HepG2 (cell line): ENCODE measurements around the gene TEX22. TPM values are rescaled to one million over a fixed set of nuclear protein-coding genes. Genes with fewer than 3 reads are reported as not detected.

Source experiments
- ATAC-seq: fragments of 200-7000 bp; cut with Tn5 transposase; 3 replicates; pipeline ENCODE4 v1.9.1; 2020; ENCODE audit warnings: mild to moderate bottlenecking, moderate library complexity
- BruUV-seq: library from RNA; stranded (reverse); fragments of 400-500 nt; replicated peaks from 2 replicates; lab custom pipeline; 2021; lab: Mats Ljungman, UMichigan
- CTCF ChIA-PET: fragments of 300-600 bp; formaldehyde crosslinking; extraction: SDS; loops from one replicate; lab custom pipeline; 2021; ENCODE audit warnings: low total read pairs, inconsistent platforms, low intra/inter-chr PET ratio; lab: Yijun Ruan, JAX
- POLR2A ChIA-PET: fragments of 350-600 bp; sonication (Branson Sonifier 250); formaldehyde crosslinking; loops from one replicate; lab custom pipeline; 2020; ENCODE audit warnings: antibody characterized with exemption, inconsistent platforms; lab: Yijun Ruan, JAX
- DNase-seq: peaks from one replicate; pipeline ENCODE4 v3.0.0-alpha.2; 2015; ENCODE audit warnings: low spot score
- FAIRE-seq: peaks from 3 replicates; lab custom pipeline; 2011; peaks lifted over from hg19 to GRCh38; lab: Jason Lieb, UNC
- H2AFZ ChIP-seq: one replicate; pipeline ENCODE4 v1.6.1; 2011; ENCODE audit warnings: low read length, inconsistent platforms
- H3K27ac ChIP-seq: fragments of 300-600 bp; 3 replicates; pipeline ENCODE4 v1.8.0; 2011; ENCODE audit warnings: mixed run types, mild to moderate bottlenecking, mixed read lengths, low read length, inconsistent platforms; ENCODE audit not compliant: insufficient read depth; ENCODE audit errors: extremely low read length
- H3K27me3 ChIP-seq, 2 experiments: fragments of 200-600 bp in 1 of 2; 2 replicates in 1 of 2; 3 replicates in 1 of 2; pipeline versions ENCODE4 v1.6.0 to v1.8.0; 2011; ENCODE audit warnings: low read length in 2 of 2, mild to moderate bottlenecking in 2 of 2, moderate library complexity in 2 of 2, inconsistent platforms in 1 of 2; ENCODE audit not compliant: insufficient read depth in 2 of 2, control insufficient read depth in 1 of 2
- H3K36me3 ChIP-seq, 2 experiments: fragments of 200-600 bp in 1 of 2; replicated peaks in 1 of 2; 2 replicates in 1 of 2; 3 replicates in 1 of 2; pipeline versions ENCODE4 v1.5.1 to v1.8.0; 2011; ENCODE audit warnings: low read length in 2 of 2, inconsistent platforms in 1 of 2; ENCODE audit not compliant: insufficient read depth in 2 of 2, control insufficient read depth in 1 of 2
- H3K4me1 ChIP-seq: 2 replicates; pipeline ENCODE4 v1.5.1; 2012; ENCODE audit warnings: low read length, inconsistent platforms; ENCODE audit not compliant: insufficient read depth
- H3K4me2 ChIP-seq: 2 replicates; pipeline ENCODE4 v1.6.0; 2011; ENCODE audit warnings: low read depth, low read length, inconsistent platforms
- H3K4me3 ChIP-seq, 3 experiments: fragments of 200-600 bp in 1 of 3; sonication (generic), shearing (Covaris generic) in 1 of 3; replicated peaks in 1 of 3; 2 replicates each; pipeline ENCODE4 v1.5.1; 2011 to 2016; ENCODE audit warnings: low read length in 3 of 3, inconsistent platforms in 2 of 3, low read depth in 2 of 3, mild to moderate bottlenecking in 2 of 3, control low read depth in 1 of 3, mixed read lengths in 1 of 3; ENCODE audit not compliant: insufficient read depth in 1 of 3
- H3K79me2 ChIP-seq: one replicate; pipeline ENCODE4 v1.6.1; 2011; ENCODE audit warnings: low read length, inconsistent platforms; ENCODE audit not compliant: insufficient read depth
- H3K9ac ChIP-seq: 2 replicates; pipeline ENCODE4 v1.6.0; 2011; ENCODE audit warnings: mild to moderate bottlenecking, low read depth, low read length, inconsistent platforms; ENCODE audit not compliant: insufficient read depth
- H3K9me3 ChIP-seq: 2 replicates; pipeline ENCODE4 v1.5.1; 2012; ENCODE audit warnings: mild to moderate bottlenecking, low read length
- H4K20me1 ChIP-seq: 2 replicates; pipeline ENCODE4 v1.6.0; 2011; ENCODE audit warnings: inconsistent platforms, mild to moderate bottlenecking, low read length, moderate library complexity; ENCODE audit not compliant: insufficient read depth
- BCL6 ChIP-seq: IDR thresholded peaks from 2 replicates; pipeline ENCODE4 v1.6.1; 2016; ENCODE audit warnings: missing genetic modification reagents, missing compliant biosample characterization
- CREB3 ChIP-seq: sonication (generic); formaldehyde crosslinking; IDR thresholded peaks from 2 replicates; pipeline ENCODE4 v1.5.0; 2020; ENCODE audit warnings: missing genetic modification reagents
- GMEB1 ChIP-seq: sonication (generic); formaldehyde crosslinking; IDR thresholded peaks from 2 replicates; pipeline ENCODE4 v1.5.1; 2020; ENCODE audit warnings: missing genetic modification reagents, mild to moderate bottlenecking, borderline replicate concordance
- HDAC6 ChIP-seq: fragments of 200-600 bp; sonication (generic); IDR thresholded peaks from 2 replicates; pipeline ENCODE4 v1.7.0; 2017; ENCODE audit warnings: mild to moderate bottlenecking, antibody characterized with exemption, low read length, low read depth
- NAIF1 ChIP-seq: sonication (generic); formaldehyde crosslinking; IDR thresholded peaks from 2 replicates; pipeline ENCODE4 v1.5.0; 2020; ENCODE audit warnings: mild to moderate bottlenecking, missing genetic modification reagents, borderline replicate concordance
- SALL2 ChIP-seq: sonication (generic); formaldehyde crosslinking; IDR thresholded peaks from 2 replicates; pipeline ENCODE4 v1.8.1; 2023; ENCODE audit warnings: mild to moderate bottlenecking, missing genetic modification reagents, inconsistent platforms
- THAP9 ChIP-seq: sonication (generic); formaldehyde crosslinking; IDR thresholded peaks from 2 replicates; pipeline ENCODE4; 2020; ENCODE audit warnings: missing genetic modification reagents, mild to moderate bottlenecking, borderline replicate concordance
- ZBTB43 ChIP-seq: sonication (generic); formaldehyde crosslinking; conservative IDR thresholded peaks from 2 replicates; pipeline ENCODE4 v1.4.0; 2020; ENCODE audit warnings: missing genetic modification reagents
- ZNF468 ChIP-seq: sonication (generic); formaldehyde crosslinking; IDR thresholded peaks from 2 replicates; pipeline ENCODE4 v1.8.0; 2022; ENCODE audit warnings: mild to moderate bottlenecking, moderate library complexity, missing genetic modification reagents
- ZNF512B ChIP-seq: sonication (generic); formaldehyde crosslinking; IDR thresholded peaks from 2 replicates; pipeline ENCODE4 v1.5.1; 2020; ENCODE audit warnings: missing genetic modification reagents, mild to moderate bottlenecking, borderline replicate concordance
- WGBS: methylation state at CpG from one replicate; pipeline ENCODE4 v1.1.6; 2017; ENCODE audit warnings: low lambda C conversion rate; 5-methylcytosine and 5-hydroxymethylcytosine counted together
- in situ Hi-C: cut with HindIII; loops from 2 replicates; pipeline ENCODE4 v1.10.0; 2017; ENCODE audit warnings: low pct_unique_long_range_greater_than_20kb; ENCODE audit not compliant: extremely low pct_ligation_motif_present
- intact Hi-C: fragments of 100-400 bp; cut with micrococcal nuclease; formaldehyde crosslinking; loops from one replicate; pipeline ENCODE4 v1.10.0; 2022; ENCODE audit not compliant: unreplicated experiment
- polyA plus RNA-seq, 8 experiments: library from polyadenylated mRNA; depleted of rRNA in 3 of 8; stranded (reverse) in 7 of 8; unstranded in 1 of 8; fragments of >200 nt; fragmentation: Illumina TruSeq in 4 of 8; extraction: Trizol in 4 of 8; gene quantifications; 2 replicates each; pipeline versions ENCODE4 v1.2.1 to v1.2.3, GENCODE V29; 2011 to 2016; ENCODE audit warnings: low read depth in 4 of 8, missing spikeins in 1 of 8, mixed read lengths in 1 of 8; ENCODE audit not compliant: insufficient read depth in 1 of 8
- total RNA-seq, 5 experiments: library from RNA; depleted of rRNA; stranded (reverse); fragments of >200 nt; fragmentation: Illumina TruSeq; extraction: Trizol; gene quantifications; 2 replicates each; pipeline ENCODE4 v1.2.3, GENCODE V29; 2016; ENCODE audit warnings: low read depth in 1 of 5

The TEX22 gene
- total and polyA plus RNA-seq, 2 of the 13 experiments (the other 11 are each of a cell fraction or from before 2014, with no cell fraction given) = 0.07 to 0.27 TPM

GRCh38 chr14:105348945-105349699, 49.2 kb upstream of the TEX22 start (continued):
- TF ChIP-seq ZBTB43 (CRISPR knock-in tag) = no peak
- TF ChIP-seq NAIF1 (CRISPR knock-in tag) = no peak
- TF ChIP-seq SALL2 = no peak

- Histone ChIP-seq H3K27ac (no peak overlapping the region), H3K4me3 (no peak overlapping the region), H3K4me2 (no peak overlapping the region), H3K36me3 (no peaks in the 10 kb centered on the region), H2AFZ (no peak overlapping the region), H3K79me2 (no peaks in the 10 kb centered on the region), H3K27me3 (no peaks in the 10 kb centered on the region), H3K4me1 (peaks cover 15% of the 10 kb centered on the region), H3K9ac (no peak overlapping the region), H4K20me1 (0 out of 2 replicates have a peak, but pooled peaks cover 3% of the 10 kb centered on the region), H3K9me3 (no peaks in the 10 kb centered on the region)
- CTCF ChIA-PET = no interaction called here
- intact Hi-C loops (no loop called here), in situ Hi-C loops (no loop called here)
- POLR2A ChIA-PET = no interaction called here
- ATAC-seq (no peak), FAIRE-seq (no peak), DNase-seq (no peak)
- WGBS = 92% methylated on average over 5 of the region's 11 CpGs
- no TSS peak for BruUV-seq
- TF ChIP-seq HDAC6 (no peak), BCL6 (CRISPR knock-in tag) (no peak), CREB3 (CRISPR knock-in tag) (no peak), ZNF468 (CRISPR knock-in tag) (no peak), ZNF512B (CRISPR knock-in tag) (no peak), THAP9 (CRISPR knock-in tag) (no peak), GMEB1 (CRISPR knock-in tag) (no peak)
Measured at GRCh38 chr14:105349992-105350391, 48.3 kb upstream of the TEX22 start.
